Small intestine (tissue), 7 donors: ENCODE results near the gene GRIP2. TPM values are rescaled to one million over a fixed set of nuclear protein-coding genes. Genes with fewer than 3 reads are reported as not detected.

Source experiments
- DNase-seq, 2 donors: peaks; one replicate each; pipeline versions ENCODE4 v3.0.0 to v3.0.0-alpha.2; 2013
- FAIRE-seq: peaks from 2 replicates; lab custom pipeline; 2012; peaks lifted over from hg19 to GRCh38; lab: Jason Lieb, UNC
- H3K27ac ChIP-seq, 3 donors: one replicate each; pipeline ENCODE4 v1.5.1; 2013; ENCODE audit warnings: low read length in 2 of 3, mild to moderate bottlenecking in 2 of 3, control low read depth in 1 of 3, inconsistent platforms in 1 of 3, low read depth in 1 of 3, moderate library complexity in 1 of 3
- H3K27me3 ChIP-seq, 3 donors: one replicate each; pipeline ENCODE4 v1.6.1; 2013; ENCODE audit warnings: low read length in 3 of 3, inconsistent platforms in 1 of 3; ENCODE audit not compliant: control insufficient read depth in 3 of 3, insufficient read depth in 3 of 3
- H3K36me3 ChIP-seq, 3 donors: one replicate each; pipeline ENCODE4 v1.6.1; 2013; ENCODE audit warnings: low read length in 3 of 3, inconsistent platforms in 1 of 3, low read depth in 1 of 3, mild to moderate bottlenecking in 1 of 3, moderate library complexity in 1 of 3; ENCODE audit not compliant: control insufficient read depth in 3 of 3, insufficient read depth in 2 of 3
- H3K4me1 ChIP-seq, 3 donors: one replicate each; pipeline ENCODE4 v1.6.1; 2013; ENCODE audit warnings: low read length in 2 of 3, inconsistent platforms in 1 of 3, low read depth in 1 of 3, mild to moderate bottlenecking in 1 of 3, moderate library complexity in 1 of 3; ENCODE audit not compliant: control insufficient read depth in 3 of 3, insufficient read depth in 2 of 3
- H3K4me3 ChIP-seq, 3 donors: one replicate each; pipeline ENCODE4 v1.5.1; 2013; ENCODE audit warnings: low read length in 3 of 3, control low read depth in 1 of 3, inconsistent platforms in 1 of 3, low read depth in 1 of 3, mild to moderate bottlenecking in 1 of 3, moderate library complexity in 1 of 3
- H3K9me3 ChIP-seq, 2 donors: one replicate each; pipeline ENCODE4 v1.6.1; 2013; ENCODE audit warnings: low read depth in 1 of 2, low read length in 1 of 2; ENCODE audit not compliant: control insufficient read depth in 2 of 2, insufficient read depth in 1 of 2
- WGBS, 3 donors: extraction: QIAGEN DNeasy Blood & Tissue Kit; methylation state at CpG; one replicate each; pipeline ENCODE4 v1.1.7; 2013; 5-methylcytosine and 5-hydroxymethylcytosine counted together
- polyA plus RNA-seq, 4 donors: library from polyadenylated mRNA; stranded (reverse) in 3 of 4; unstranded in 1 of 4; fragments of 200-250 nt in 3 of 4; fragments of 120-200 nt in 1 of 4; gene quantifications; one replicate each; pipeline versions ENCODE4 v1.2.1 to v1.2.3, GENCODE V29; 2013
- donor health status: healthy with polysubstance abuse.
- donor health status: control.
- donor health status: control.
- donor health status: Bipolar disorder and iron deficiency.
- donor health status: healthy.

GRIP2 gene
- polyA plus RNA-seq, 4 donors = 0.27 to 1.4 (median 0.34) TPM; not detected in 1

GRCh38 chr3:14565868-14566588 lies 25.9 kb upstream of the GRIP2 start:
- DNase-seq (no peak), FAIRE-seq (no peak)
- 67 to 84% (median 68%) methylated on average over 10 of the region's 10 CpGs for WGBS, 3 donors
- H3K4me1 ChIP-seq = no peaks in the 10 kb centered on the region
- peaks cover 0 to 5% (median 0%) of the 10 kb centered on the region in 3 donors for H3K27me3 ChIP-seq
- no peaks in the 10 kb centered on the region for H3K9me3 ChIP-seq
- H3K27ac ChIP-seq = no peak overlapping the region
- H3K4me3 ChIP-seq = no peak overlapping the region
- H3K36me3 ChIP-seq = no peaks in the 10 kb centered on the region

- Histone ChIP-seq H3K4me1 (no peaks in the 10 kb centered on the region), H3K9me3 (no peaks in the 10 kb centered on the region), H3K4me3 (no peak overlapping the region), H3K27me3 (peaks cover 0 to 5% (median 0%) of the 10 kb centered on the region in 3 donors), H3K36me3 (no peaks in the 10 kb centered on the region), H3K27ac (no peak overlapping the region)
- WGBS, 3 donors = 19 to 62% (median 41%) methylated on average over 10 of the region's 10 CpGs
- DNase-seq = peak in 1 of 2 donors; percentile 27
- FAIRE-seq = no peak
These were observed 24.6 kb upstream of the GRIP2 start for GRCh38 chr3:14564741-14565140.

GRCh38 chr3:14563946-14564539 lies 23.9 kb upstream of the GRIP2 start:
- no peaks in the 10 kb centered on the region for H3K36me3 ChIP-seq
- no peak overlapping the region for H3K27ac ChIP-seq
- H3K9me3 ChIP-seq = no peaks in the 10 kb centered on the region
- no peak overlapping the region for H3K4me3 ChIP-seq
- WGBS, 3 donors = 21 to 60% (median 31%) methylated on average over 16 of the region's 16 CpGs
- DNase-seq (peak in 1 of 2 donors; percentile 31), FAIRE-seq (no peak)
- peaks cover 0 to 5% (median 0%) of the 10 kb centered on the region in 3 donors for H3K27me3 ChIP-seq
- H3K4me1 ChIP-seq = no peaks in the 10 kb centered on the region

GRCh38 chr3:14562121-14562890 lies 22.2 kb upstream of the GRIP2 start:
- 60 to 86% (median 77%) methylated on average over 14 of the region's 14 CpGs for WGBS, 3 donors
- no peaks in the 10 kb centered on the region for H3K4me1 ChIP-seq
- peaks cover 0 to 5% (median 0%) of the 10 kb centered on the region in 3 donors for H3K27me3 ChIP-seq
- no peak overlapping the region for H3K27ac ChIP-seq
- no peak for DNase-seq
- H3K4me3 ChIP-seq = no peak overlapping the region
- no peaks in the 10 kb centered on the region for H3K36me3 ChIP-seq
- FAIRE-seq = no peak
- H3K9me3 ChIP-seq = no peaks in the 10 kb centered on the region

- Histone ChIP-seq H3K27ac (no peak overlapping the region), H3K27me3 (peaks cover 0 to 5% (median 4%) of the 10 kb centered on the region in 3 donors), H3K4me3 (no peak overlapping the region), H3K36me3 (no peaks in the 10 kb centered on the region), H3K9me3 (no peaks in the 10 kb centered on the region), H3K4me1 (peaks cover 0 to 2% (median 0%) of the 10 kb centered on the region in 3 donors)
- DNase-seq (no peak), FAIRE-seq (no peak)
- WGBS, 3 donors = 75 to 80% (median 76%) methylated on average over 8 of the region's 8 CpGs
These were observed 21.2 kb upstream of the GRIP2 start for GRCh38 chr3:14561051-14561960.

DNA sequence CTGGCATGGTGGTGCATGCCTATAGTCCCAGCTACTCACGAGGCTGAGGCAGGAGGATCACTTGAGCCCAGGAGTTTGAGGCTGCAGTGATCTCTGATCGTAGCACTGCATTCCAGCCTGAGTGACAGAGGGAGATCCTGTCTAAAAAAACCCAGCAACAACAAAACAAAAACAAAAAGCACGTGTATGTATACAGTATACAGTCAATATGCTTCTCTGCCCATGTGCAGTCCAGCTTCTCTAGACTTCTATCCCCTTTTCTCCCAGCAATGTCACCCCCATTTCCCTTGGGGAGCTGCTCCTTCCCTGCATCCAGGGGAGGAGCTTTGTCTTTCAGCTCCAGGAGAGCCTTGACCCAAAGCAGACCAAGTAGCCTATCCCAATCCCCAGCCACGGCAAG lies 20.0 kb upstream of the GRIP2 start:
- DNase-seq = no peak
- 73 to 81% (median 75%) methylated on average over 4 of the region's 4 CpGs for WGBS, 3 donors
- Histone ChIP-seq H3K27ac (no peak overlapping the region), H3K36me3 (no peaks in the 10 kb centered on the region), H3K4me3 (no peak overlapping the region), H3K9me3 (no peaks in the 10 kb centered on the region), H3K4me1 (peaks cover 0 to 11% (median 0%) of the 10 kb centered on the region in 3 donors), H3K27me3 (peaks cover 0 to 7% (median 4%) of the 10 kb centered on the region in 3 donors)
- no peak for FAIRE-seq

GRCh38 chr3:14558029-14558428 lies 17.9 kb upstream of the GRIP2 start:
- peaks cover 0 to 4% (median 3%) of the 10 kb centered on the region in 3 donors for H3K27me3 ChIP-seq
- H3K4me3 ChIP-seq = no peak overlapping the region
- WGBS, 3 donors = 90 to 96% (median 95%) methylated on average over 9 of the region's 9 CpGs
- H3K27ac ChIP-seq = no peak overlapping the region
- peaks cover 0 to 11% (median 0%) of the 10 kb centered on the region in 3 donors for H3K4me1 ChIP-seq
- FAIRE-seq = no peak
- no peaks in the 10 kb centered on the region for H3K9me3 ChIP-seq
- no peaks in the 10 kb centered on the region for H3K36me3 ChIP-seq
- DNase-seq = no peak
